Stromal cell of bone marrow (primary cell): ENCODE results near the gene HOXA10.

ENCODE experiments used
- DNase-seq: peaks from one replicate; pipeline ENCODE4 v3.0.0-alpha.2; 2012; ENCODE audit warnings: low read depth

HOXA10 gene

GRCh38 chr7:27173956-27174873 is at the start of gene HOXA10:
TSS of gene HOXA10 (minus strand) at chr7:27174320. CDS start at chr7:27174306, 14 bp downstream.
- no peak for DNase-seq

GRCh38 chr7:27221201-27221797 is 47.2 kb upstream of the HOXA10 start:
- DNase-seq = no peak

GRCh38 chr7:27220440-27220955 is 46.4 kb upstream of the HOXA10 start:
- DNase-seq = no peak

- no peak for DNase-seq
These were observed 45.7 kb upstream of the HOXA10 start for GRCh38 chr7:27219821-27220220.

GRCh38 chr7:27217951-27218350 is 43.8 kb upstream of the HOXA10 start:
- DNase-seq = no peak

GRCh38 chr7:27215356-27215755 is 41.2 kb upstream of the HOXA10 start:
- DNase-seq = no peak

GRCh38 chr7:27214239-27214950 is 40.3 kb upstream of the HOXA10 start:
- DNase-seq = no peak

GRCh38 chr7:27213433-27214238 is 39.5 kb upstream of the HOXA10 start:
- no peak for DNase-seq

GRCh38 chr7:27212497-27213432 is 38.6 kb upstream of the HOXA10 start:
- no peak for DNase-seq

- no peak for DNase-seq
These were observed 37.7 kb upstream of the HOXA10 start for GRCh38 chr7:27211764-27212204.

GRCh38 chr7:27211084-27211446 is 36.9 kb upstream of the HOXA10 start:
- no peak for DNase-seq

- no peak for DNase-seq
These were observed 36.4 kb upstream of the HOXA10 start for GRCh38 chr7:27210441-27211083.

- DNase-seq = no peak
These were observed 35.9 kb upstream of the HOXA10 start for GRCh38 chr7:27209933-27210440.

GRCh38 chr7:27208998-27209397 is 34.9 kb upstream of the HOXA10 start:
- no peak for DNase-seq

GRCh38 chr7:27207348-27207985 is 33.3 kb upstream of the HOXA10 start:
- DNase-seq = no peak

GRCh38 chr7:27205325-27206280 is 31.5 kb upstream of the HOXA10 start:
- no peak for DNase-seq

GRCh38 chr7:27204851-27205322 is 30.8 kb upstream of the HOXA10 start:
- no peak for DNase-seq
